Neuronal stem cell (in vitro differentiated cells): ENCODE data around the gene RPL41.
A peak's percentile ranks its signal among the peaks of the same experiment; 100 is the strongest.

Experiments
- DNase-seq: peaks from one replicate; pipeline ENCODE4 v3.0.0-alpha.2; 2013; ENCODE audit warnings: low spot score
- H2AFZ ChIP-seq: one replicate; pipeline ENCODE4 v1.6.1; 2013; ENCODE audit warnings: mild to moderate bottlenecking, low read length, inconsistent platforms
- H2AK5ac ChIP-seq: 2 replicates; pipeline ENCODE4 v1.6.1; 2013; ENCODE audit warnings: low read depth, mild to moderate bottlenecking, inconsistent platforms, low read length, moderate library complexity, mixed read lengths
- H2BK120ac ChIP-seq: 2 replicates; pipeline ENCODE4 v1.6.1; 2013; ENCODE audit warnings: low read depth, mild to moderate bottlenecking, inconsistent platforms, low read length, moderate library complexity, mixed read lengths
- H2BK12ac ChIP-seq: one replicate; pipeline ENCODE4 v1.6.1; 2013; ENCODE audit warnings: low read length, inconsistent platforms
- H2BK15ac ChIP-seq: 2 replicates; pipeline ENCODE4 v1.6.1; 2013; ENCODE audit warnings: mild to moderate bottlenecking, low read length, inconsistent platforms, mixed read lengths
- H2BK5ac ChIP-seq: one replicate; pipeline ENCODE4 v1.6.1; 2013; ENCODE audit warnings: inconsistent platforms, mild to moderate bottlenecking, low read length, moderate library complexity
- H3K14ac ChIP-seq: one replicate; pipeline ENCODE4 v1.6.1; 2013; ENCODE audit warnings: low read length, inconsistent platforms
- H3K18ac ChIP-seq: 2 replicates; pipeline ENCODE4 v1.6.1; 2013; ENCODE audit warnings: low read length, inconsistent platforms
- H3K23ac ChIP-seq: 2 replicates; pipeline ENCODE4 v1.6.1; 2013; ENCODE audit warnings: low read depth, mild to moderate bottlenecking, mixed read lengths, low read length, inconsistent platforms; ENCODE audit not compliant: poor library complexity
- H3K27ac ChIP-seq: replicated peaks from 3 replicates; pipeline ENCODE4 v1.5.1; 2013; ENCODE audit warnings: low read length, inconsistent platforms
- H3K27me3 ChIP-seq, 3 experiments: 2 replicates each; pipeline ENCODE4 v1.6.1; 2013; ENCODE audit warnings: low read length in 3 of 3, mild to moderate bottlenecking in 2 of 3, inconsistent platforms in 1 of 3, low read depth in 1 of 3, mixed read lengths in 1 of 3, moderate library complexity in 1 of 3; ENCODE audit not compliant: control insufficient read depth in 3 of 3, insufficient read depth in 3 of 3
- H3K36me3 ChIP-seq, 2 donors: replicated peaks in 1 of 2; 2 replicates each; pipeline ENCODE4 v1.6.1; 2013; ENCODE audit warnings: low read length in 2 of 2; ENCODE audit not compliant: control insufficient read depth in 2 of 2, insufficient read depth in 2 of 2
- H3K4ac ChIP-seq: 2 replicates; pipeline ENCODE4 v1.6.1; 2013; ENCODE audit warnings: inconsistent platforms, mild to moderate bottlenecking, low read length, moderate library complexity
- H3K4me1 ChIP-seq, 2 donors: 1 replicate in 1 of 2; 2 replicates in 1 of 2; pipeline ENCODE4 v1.6.1; 2013; ENCODE audit warnings: low read length in 2 of 2, low read depth in 1 of 2; ENCODE audit not compliant: control insufficient read depth in 2 of 2, insufficient read depth in 1 of 2
- H3K4me2 ChIP-seq: one replicate; pipeline ENCODE4 v1.6.1; 2013; ENCODE audit warnings: mild to moderate bottlenecking, low read length, inconsistent platforms; ENCODE audit not compliant: insufficient read depth, poor library complexity, severe bottlenecking
- H3K4me3 ChIP-seq, 2 donors: 2 replicates each; pipeline ENCODE4 v1.5.1; 2013; ENCODE audit warnings: low read length in 2 of 2, mild to moderate bottlenecking in 2 of 2, inconsistent platforms in 1 of 2, moderate library complexity in 1 of 2
- H3K79me1 ChIP-seq: one replicate; pipeline ENCODE4 v1.6.1; 2013; ENCODE audit warnings: low read depth, mild to moderate bottlenecking, inconsistent platforms, low read length, moderate library complexity
- H3K9ac ChIP-seq: one replicate; pipeline ENCODE4 v1.6.1; 2013; ENCODE audit warnings: mild to moderate bottlenecking, low read depth, low read length, inconsistent platforms; ENCODE audit not compliant: poor library complexity
- H3K9me3 ChIP-seq, 2 donors: replicated peaks in 1 of 2; 2 replicates each; pipeline versions ENCODE3 to v1.6.1; 2013; ENCODE audit warnings: low read length in 2 of 2, mild to moderate bottlenecking in 2 of 2, inconsistent platforms in 1 of 2, low read depth in 1 of 2, mixed read lengths in 1 of 2, moderate library complexity in 1 of 2; ENCODE audit not compliant: control insufficient read depth in 2 of 2, insufficient read depth in 1 of 2
- H4K8ac ChIP-seq: one replicate; pipeline ENCODE4 v1.6.1; 2013; ENCODE audit warnings: low read depth, mild to moderate bottlenecking, inconsistent platforms, low read length, moderate library complexity
- H4K91ac ChIP-seq: one replicate; pipeline ENCODE4 v1.6.1; 2013; ENCODE audit warnings: low read length, low read depth, mild to moderate bottlenecking, inconsistent platforms; ENCODE audit not compliant: poor library complexity
- WGBS, 2 donors: extraction: QIAGEN DNeasy Blood & Tissue Kit; methylation state at CpG; one replicate each; pipeline ENCODE4 v1.1.7; 2013; ENCODE audit warnings: missing lambda C conversion rate in 2 of 2, mixed read lengths in 1 of 2; ENCODE audit not compliant: insufficient read length in 2 of 2, insufficient replicate concordance in 1 of 2; ENCODE audit errors: extremely low coverage in 2 of 2; 5-methylcytosine and 5-hydroxymethylcytosine counted together

The RPL41 gene

GRCh38 chr12:56122637-56123036, 6.2 kb downstream of the RPL41 start:
- no peaks in the 10 kb centered on the region for H3K27me3 ChIP-seq
- no peak overlapping the region for H4K8ac ChIP-seq
- H3K36me3 ChIP-seq: peaks cover 19 to 38% of the 10 kb centered on the region in 2 donors
- H3K9me3 ChIP-seq: no peaks in the 10 kb centered on the region
- H3K4me3 ChIP-seq: no peak overlapping the region
- no peak overlapping the region for H2BK12ac ChIP-seq
- no peak for DNase-seq
- no peak overlapping the region for H2BK5ac ChIP-seq
- peaks cover 13 to 23% of the 10 kb centered on the region in 2 donors for H3K4me1 ChIP-seq
- H3K9ac ChIP-seq: no peak overlapping the region
- no peak overlapping the region for H3K4me2 ChIP-seq
- no peak overlapping the region for H3K4ac ChIP-seq
- H2AK5ac ChIP-seq: no peak overlapping the region
- H3K14ac ChIP-seq: no peak overlapping the region
- H3K18ac ChIP-seq: no peak overlapping the region
- H2AFZ ChIP-seq: no peak overlapping the region
- no CpG with 5 or more reads among the region's 2 CpGs for WGBS, 2 donors
- no peak overlapping the region for H2BK15ac ChIP-seq
- H3K79me1 ChIP-seq: no peaks in the 10 kb centered on the region
- H3K27ac ChIP-seq: no peak overlapping the region
- no peak overlapping the region for H2BK120ac ChIP-seq
- no peak overlapping the region for H4K91ac ChIP-seq
- no peak overlapping the region for H3K23ac ChIP-seq

- no CpG with 5 or more reads among the region's 4 CpGs for WGBS, 2 donors
- H2BK120ac ChIP-seq: no peak overlapping the region
- H2AK5ac ChIP-seq: no peak overlapping the region
Measured at GRCh38 chr12:56124133-56124532, 7.7 kb downstream of the RPL41 start.

GRCh38 chr12:56126732-56127239, 10.4 kb downstream of the RPL41 start:
- Histone ChIP-seq H2BK15ac (no peak overlapping the region), H3K9me3 (no peaks in the 10 kb centered on the region), H3K18ac (no peak overlapping the region), H4K8ac (no peak overlapping the region), H2AK5ac (no peak overlapping the region), H3K23ac (no peak overlapping the region), H2AFZ (no peak overlapping the region), H3K4me2 (no peak overlapping the region), H2BK5ac (no peak overlapping the region), H3K4ac (no peak overlapping the region), H3K36me3 (peaks cover 16 to 32% of the 10 kb centered on the region in 2 donors), H3K14ac (no peak overlapping the region), H3K9ac (no peak overlapping the region), H4K91ac (no peak overlapping the region), H3K4me3 (no peak overlapping the region), H3K27me3 (no peaks in the 10 kb centered on the region), H2BK120ac (no peak overlapping the region), H2BK12ac (no peak overlapping the region), H3K27ac (peak overlapping the region; percentile 62), H3K79me1 (no peaks in the 10 kb centered on the region), H3K4me1 (peaks cover 13% of the 10 kb centered on the region in 2 donors)
- WGBS, 2 donors: no CpG with 5 or more reads among the region's 3 CpGs
- DNase-seq: no peak

More at GRCh38 chr12:56124133-56124532, 7.7 kb downstream of the RPL41 start:
- no peak overlapping the region for H2BK12ac ChIP-seq
- no peaks in the 10 kb centered on the region for H3K79me1 ChIP-seq
- H4K91ac ChIP-seq: no peak overlapping the region
- H3K18ac ChIP-seq: no peak overlapping the region
- peaks cover 19 to 35% of the 10 kb centered on the region in 2 donors for H3K36me3 ChIP-seq
- H2BK15ac ChIP-seq: no peak overlapping the region
- H3K27ac ChIP-seq: no peak overlapping the region
- H3K4me1 ChIP-seq: peaks cover 8 to 14% of the 10 kb centered on the region in 2 donors
- H3K4ac ChIP-seq: no peak overlapping the region
- no peak overlapping the region for H3K4me2 ChIP-seq
- no peak overlapping the region for H3K9ac ChIP-seq
- H3K14ac ChIP-seq: no peak overlapping the region
- no peak overlapping the region for H4K8ac ChIP-seq
- H2BK5ac ChIP-seq: no peak overlapping the region
- no peaks in the 10 kb centered on the region for H3K27me3 ChIP-seq
- no peak for DNase-seq
- no peak overlapping the region for H3K4me3 ChIP-seq
- H2AFZ ChIP-seq: no peak overlapping the region
- no peak overlapping the region for H3K23ac ChIP-seq
- no peaks in the 10 kb centered on the region for H3K9me3 ChIP-seq

GRCh38 chr12:56127485-56127887, 11.1 kb downstream of the RPL41 start:
- no peak overlapping the region for H3K9ac ChIP-seq
- peak overlapping the region; percentile 62 for H3K27ac ChIP-seq
- peak overlapping the region in 1 of 2 donors; percentile 83 for H3K4me3 ChIP-seq

More at GRCh38 chr12:56127485-56127887, 11.1 kb downstream of the RPL41 start:
- no peak overlapping the region for H4K91ac ChIP-seq
- no peak overlapping the region for H2BK120ac ChIP-seq
- H3K14ac ChIP-seq: no peak overlapping the region
- no CpG with 5 or more reads among the region's 8 CpGs for WGBS, 2 donors
- no peak overlapping the region for H3K4ac ChIP-seq
- no peak overlapping the region for H4K8ac ChIP-seq
- H2AFZ ChIP-seq: peak overlapping the region; percentile 46
- H3K79me1 ChIP-seq: no peaks in the 10 kb centered on the region
- no peak overlapping the region for H2BK5ac ChIP-seq
- no peak overlapping the region for H2BK15ac ChIP-seq
- H3K4me2 ChIP-seq: peak overlapping the region; percentile 40
- no peak overlapping the region for H3K23ac ChIP-seq
- H3K9me3 ChIP-seq: no peaks in the 10 kb centered on the region
- H2AK5ac ChIP-seq: no peak overlapping the region
- H3K18ac ChIP-seq: no peak overlapping the region
- H2BK12ac ChIP-seq: no peak overlapping the region
- peaks cover 21 to 34% of the 10 kb centered on the region in 2 donors for H3K36me3 ChIP-seq
- DNase-seq: no peak
- no peaks in the 10 kb centered on the region for H3K27me3 ChIP-seq
- H3K4me1 ChIP-seq: peaks cover 13% of the 10 kb centered on the region in 2 donors
